HEK293 (cell line): ENCODE results near the gene CACNA1F.

Experiments used
- ZBTB21 ChIP-seq: fragments of 450-650 bp; formaldehyde crosslinking; IDR thresholded peaks from 2 replicates; pipeline ENCODE4 v1.5.1; 2017; ENCODE audit warnings: missing biosample characterization, missing genetic modification characterization
- ZNF311 ChIP-seq: fragments of 450-650 bp; formaldehyde crosslinking; IDR thresholded peaks from 2 replicates; pipeline ENCODE4 v1.5.1; 2017; ENCODE audit warnings: missing biosample characterization, missing genetic modification characterization, borderline replicate concordance
- TF ChIP-seq, protein P1 (sequence below): fragments of 450-650 bp; formaldehyde crosslinking; IDR thresholded peaks from 2 replicates; pipeline ENCODE4 v1.5.0; 2017; ENCODE audit warnings: missing biosample characterization, missing genetic modification characterization, borderline replicate concordance
- TF ChIP-seq, protein P2 (sequence below): fragments of 450-650 bp; formaldehyde crosslinking; IDR thresholded peaks from 2 replicates; pipeline ENCODE4 v1.5.1; 2016; ENCODE audit warnings: missing biosample characterization, missing genetic modification characterization
- TF ChIP-seq, protein P3 (sequence below): fragments of 450-650 bp; formaldehyde crosslinking; IDR thresholded peaks from 2 replicates; pipeline ENCODE4 v1.5.1; 2017; ENCODE audit warnings: missing biosample characterization, missing genetic modification characterization

DNA sequence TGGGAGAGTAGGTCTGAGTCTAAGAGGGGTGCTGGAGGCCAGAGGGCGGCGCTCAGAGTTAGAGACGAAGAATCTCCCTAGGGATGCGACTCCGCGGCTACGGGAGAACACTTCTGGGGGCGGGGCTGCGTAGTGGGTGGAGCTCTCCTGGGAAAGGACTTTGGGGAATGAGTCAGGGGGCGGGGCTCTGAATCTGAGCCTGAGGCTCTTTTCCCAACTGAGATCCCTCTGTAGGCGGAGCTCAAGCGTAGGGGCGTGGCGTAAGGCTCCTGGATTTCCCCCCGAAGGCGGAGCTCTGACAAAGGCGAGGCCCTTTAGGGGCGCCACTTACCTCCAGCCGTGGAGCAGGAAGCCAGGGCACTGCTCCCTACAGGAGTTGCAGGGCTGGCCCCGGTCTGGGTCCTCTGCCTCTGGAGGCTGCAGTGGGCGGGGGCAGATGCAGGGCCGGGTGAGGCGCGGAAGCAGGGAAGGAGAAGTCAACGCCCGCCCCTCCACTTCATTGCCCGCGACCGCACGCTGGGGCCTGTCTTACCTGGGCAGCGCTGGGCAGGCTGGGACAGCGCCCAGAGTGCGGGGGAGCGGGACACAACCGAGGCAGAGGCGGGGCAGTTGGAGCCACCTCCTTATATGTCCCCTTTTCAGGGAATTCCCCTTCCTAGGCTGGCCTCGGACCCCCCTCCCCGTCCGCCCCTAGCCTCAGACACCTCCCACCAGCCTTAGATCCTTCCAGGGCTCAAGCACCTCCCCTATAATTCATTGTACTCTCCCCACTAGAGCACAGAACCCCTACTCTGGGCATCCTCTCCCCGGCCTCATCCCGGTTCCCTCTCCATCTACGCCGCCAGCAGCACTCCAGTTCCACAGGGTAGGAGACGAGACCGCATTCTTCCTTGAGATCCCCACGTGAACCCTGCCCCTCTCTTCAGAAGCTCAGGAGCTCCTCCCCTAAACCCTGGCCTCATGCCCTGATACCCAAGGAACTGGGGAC lies 48.6 kb downstream of the CACNA1F start:
- TF ChIP-seq ZNF311 (tag by site-specific recombination) (no peak), ZBTB21 (no peak)
- TF ChIP-seq, protein P1, sequence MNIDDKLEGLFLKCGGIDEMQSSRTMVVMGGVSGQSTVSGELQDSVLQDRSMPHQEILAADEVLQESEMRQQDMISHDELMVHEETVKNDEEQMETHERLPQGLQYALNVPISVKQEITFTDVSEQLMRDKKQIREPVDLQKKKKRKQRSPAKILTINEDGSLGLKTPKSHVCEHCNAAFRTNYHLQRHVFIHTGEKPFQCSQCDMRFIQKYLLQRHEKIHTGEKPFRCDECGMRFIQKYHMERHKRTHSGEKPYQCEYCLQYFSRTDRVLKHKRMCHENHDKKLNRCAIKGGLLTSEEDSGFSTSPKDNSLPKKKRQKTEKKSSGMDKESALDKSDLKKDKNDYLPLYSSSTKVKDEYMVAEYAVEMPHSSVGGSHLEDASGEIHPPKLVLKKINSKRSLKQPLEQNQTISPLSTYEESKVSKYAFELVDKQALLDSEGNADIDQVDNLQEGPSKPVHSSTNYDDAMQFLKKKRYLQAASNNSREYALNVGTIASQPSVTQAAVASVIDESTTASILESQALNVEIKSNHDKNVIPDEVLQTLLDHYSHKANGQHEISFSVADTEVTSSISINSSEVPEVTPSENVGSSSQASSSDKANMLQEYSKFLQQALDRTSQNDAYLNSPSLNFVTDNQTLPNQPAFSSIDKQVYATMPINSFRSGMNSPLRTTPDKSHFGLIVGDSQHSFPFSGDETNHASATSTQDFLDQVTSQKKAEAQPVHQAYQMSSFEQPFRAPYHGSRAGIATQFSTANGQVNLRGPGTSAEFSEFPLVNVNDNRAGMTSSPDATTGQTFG (tag by site-specific recombination): no peak
- TF ChIP-seq, protein P2, sequence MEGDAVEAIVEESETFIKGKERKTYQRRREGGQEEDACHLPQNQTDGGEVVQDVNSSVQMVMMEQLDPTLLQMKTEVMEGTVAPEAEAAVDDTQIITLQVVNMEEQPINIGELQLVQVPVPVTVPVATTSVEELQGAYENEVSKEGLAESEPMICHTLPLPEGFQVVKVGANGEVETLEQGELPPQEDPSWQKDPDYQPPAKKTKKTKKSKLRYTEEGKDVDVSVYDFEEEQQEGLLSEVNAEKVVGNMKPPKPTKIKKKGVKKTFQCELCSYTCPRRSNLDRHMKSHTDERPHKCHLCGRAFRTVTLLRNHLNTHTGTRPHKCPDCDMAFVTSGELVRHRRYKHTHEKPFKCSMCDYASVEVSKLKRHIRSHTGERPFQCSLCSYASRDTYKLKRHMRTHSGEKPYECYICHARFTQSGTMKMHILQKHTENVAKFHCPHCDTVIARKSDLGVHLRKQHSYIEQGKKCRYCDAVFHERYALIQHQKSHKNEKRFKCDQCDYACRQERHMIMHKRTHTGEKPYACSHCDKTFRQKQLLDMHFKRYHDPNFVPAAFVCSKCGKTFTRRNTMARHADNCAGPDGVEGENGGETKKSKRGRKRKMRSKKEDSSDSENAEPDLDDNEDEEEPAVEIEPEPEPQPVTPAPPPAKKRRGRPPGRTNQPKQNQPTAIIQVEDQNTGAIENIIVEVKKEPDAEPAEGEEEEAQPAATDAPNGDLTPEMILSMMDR (tag by site-specific recombination): no peak
- TF ChIP-seq, protein P3, sequence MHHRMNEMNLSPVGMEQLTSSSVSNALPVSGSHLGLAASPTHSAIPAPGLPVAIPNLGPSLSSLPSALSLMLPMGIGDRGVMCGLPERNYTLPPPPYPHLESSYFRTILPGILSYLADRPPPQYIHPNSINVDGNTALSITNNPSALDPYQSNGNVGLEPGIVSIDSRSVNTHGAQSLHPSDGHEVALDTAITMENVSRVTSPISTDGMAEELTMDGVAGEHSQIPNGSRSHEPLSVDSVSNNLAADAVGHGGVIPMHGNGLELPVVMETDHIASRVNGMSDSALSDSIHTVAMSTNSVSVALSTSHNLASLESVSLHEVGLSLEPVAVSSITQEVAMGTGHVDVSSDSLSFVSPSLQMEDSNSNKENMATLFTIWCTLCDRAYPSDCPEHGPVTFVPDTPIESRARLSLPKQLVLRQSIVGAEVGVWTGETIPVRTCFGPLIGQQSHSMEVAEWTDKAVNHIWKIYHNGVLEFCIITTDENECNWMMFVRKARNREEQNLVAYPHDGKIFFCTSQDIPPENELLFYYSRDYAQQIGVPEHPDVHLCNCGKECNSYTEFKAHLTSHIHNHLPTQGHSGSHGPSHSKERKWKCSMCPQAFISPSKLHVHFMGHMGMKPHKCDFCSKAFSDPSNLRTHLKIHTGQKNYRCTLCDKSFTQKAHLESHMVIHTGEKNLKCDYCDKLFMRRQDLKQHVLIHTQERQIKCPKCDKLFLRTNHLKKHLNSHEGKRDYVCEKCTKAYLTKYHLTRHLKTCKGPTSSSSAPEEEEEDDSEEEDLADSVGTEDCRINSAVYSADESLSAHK (tag by site-specific recombination): no peak
